ENCODE results near the gene MFN2. TPM values are rescaled to one million over a fixed set of nuclear protein-coding genes. Genes with fewer than 3 reads are reported as not detected.

The MFN2 gene
- total RNA-seq, 1 donor = 59.7 TPM

DNA sequence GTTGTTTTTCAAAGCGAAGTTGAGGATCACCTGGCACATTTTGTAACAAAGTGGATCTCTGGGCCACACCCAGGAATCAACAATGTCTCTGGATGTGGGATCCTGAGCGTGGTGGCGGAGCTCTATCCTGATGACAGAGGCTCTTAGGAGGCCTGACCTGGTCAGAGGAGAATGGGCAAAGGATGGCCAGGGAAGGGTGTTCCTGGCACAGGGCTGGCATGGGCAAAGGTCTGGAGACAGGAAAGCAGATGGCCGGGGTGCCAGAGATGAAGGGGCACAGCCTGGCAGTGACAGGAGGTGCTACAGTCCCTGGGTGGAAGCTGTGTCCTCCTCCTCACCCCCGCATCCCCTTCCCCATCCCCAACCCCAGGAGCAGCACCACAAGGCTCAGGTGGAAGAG lies 20.0 kb upstream of the MFN2 start:
- H3K4me3 ChIP-seq (ENCODE audit: low read depth, low read length) = no peak overlapping the region
- TF ChIP-seq, protein P1, sequence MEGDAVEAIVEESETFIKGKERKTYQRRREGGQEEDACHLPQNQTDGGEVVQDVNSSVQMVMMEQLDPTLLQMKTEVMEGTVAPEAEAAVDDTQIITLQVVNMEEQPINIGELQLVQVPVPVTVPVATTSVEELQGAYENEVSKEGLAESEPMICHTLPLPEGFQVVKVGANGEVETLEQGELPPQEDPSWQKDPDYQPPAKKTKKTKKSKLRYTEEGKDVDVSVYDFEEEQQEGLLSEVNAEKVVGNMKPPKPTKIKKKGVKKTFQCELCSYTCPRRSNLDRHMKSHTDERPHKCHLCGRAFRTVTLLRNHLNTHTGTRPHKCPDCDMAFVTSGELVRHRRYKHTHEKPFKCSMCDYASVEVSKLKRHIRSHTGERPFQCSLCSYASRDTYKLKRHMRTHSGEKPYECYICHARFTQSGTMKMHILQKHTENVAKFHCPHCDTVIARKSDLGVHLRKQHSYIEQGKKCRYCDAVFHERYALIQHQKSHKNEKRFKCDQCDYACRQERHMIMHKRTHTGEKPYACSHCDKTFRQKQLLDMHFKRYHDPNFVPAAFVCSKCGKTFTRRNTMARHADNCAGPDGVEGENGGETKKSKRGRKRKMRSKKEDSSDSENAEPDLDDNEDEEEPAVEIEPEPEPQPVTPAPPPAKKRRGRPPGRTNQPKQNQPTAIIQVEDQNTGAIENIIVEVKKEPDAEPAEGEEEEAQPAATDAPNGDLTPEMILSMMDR (IDR thresholded peaks at IDR 0.05; ENCODE audit: insufficient read depth, low read length) = no peak
- no peak for DNase-seq (ENCODE audit: low read depth)

DNA sequence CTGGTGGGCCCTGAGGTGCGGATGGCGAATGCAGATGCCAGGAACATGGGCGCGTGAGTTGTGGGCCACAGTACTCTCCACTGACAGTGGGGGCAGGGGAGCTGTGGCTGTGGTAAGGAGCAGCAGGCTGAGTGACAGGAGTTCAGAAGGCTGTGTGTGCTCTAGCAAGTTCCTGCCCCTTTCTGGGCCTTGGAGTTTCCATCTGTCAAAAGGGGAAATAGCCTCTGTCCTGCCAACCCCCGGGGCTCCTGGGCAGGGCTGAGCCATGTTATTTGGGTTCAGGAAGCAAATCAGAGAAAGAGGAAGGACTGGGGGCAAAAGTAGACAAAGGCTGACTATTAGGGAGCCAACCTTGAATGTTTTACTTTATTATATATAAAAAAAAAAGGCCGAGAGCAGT lies 19.5 kb upstream of the MFN2 start:
- no peak for DNase-seq (ENCODE audit: low read depth)
- H3K4me3 ChIP-seq (ENCODE audit: low read depth, low read length) = no peak overlapping the region
- TF ChIP-seq, protein P1 (IDR thresholded peaks at IDR 0.05; ENCODE audit: insufficient read depth, low read length) = no peak

DNA sequence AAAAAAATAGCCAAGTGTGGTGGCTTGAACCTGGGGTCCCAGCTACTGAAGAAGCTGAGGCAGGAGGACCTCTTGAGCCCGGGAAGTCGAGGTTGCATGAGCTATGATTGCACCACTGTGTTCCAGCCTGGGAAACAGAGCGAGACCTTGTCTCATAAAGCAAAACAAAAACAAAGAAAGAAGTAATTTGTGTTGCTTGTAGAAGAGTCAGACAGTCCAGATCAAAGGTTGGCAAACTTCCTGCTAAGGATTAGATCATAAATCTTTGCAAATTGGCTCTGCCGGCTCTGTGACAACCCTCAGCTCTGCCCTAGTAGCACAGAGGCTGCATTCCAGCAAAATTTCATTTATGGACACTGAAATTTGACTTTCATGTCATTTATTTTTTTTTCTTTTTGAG lies 19.0 kb upstream of the MFN2 start:
- DNase-seq (ENCODE audit: low read depth) = no peak
- TF ChIP-seq, protein P1 (IDR thresholded peaks at IDR 0.05; ENCODE audit: insufficient read depth, low read length) = no peak

DNA sequence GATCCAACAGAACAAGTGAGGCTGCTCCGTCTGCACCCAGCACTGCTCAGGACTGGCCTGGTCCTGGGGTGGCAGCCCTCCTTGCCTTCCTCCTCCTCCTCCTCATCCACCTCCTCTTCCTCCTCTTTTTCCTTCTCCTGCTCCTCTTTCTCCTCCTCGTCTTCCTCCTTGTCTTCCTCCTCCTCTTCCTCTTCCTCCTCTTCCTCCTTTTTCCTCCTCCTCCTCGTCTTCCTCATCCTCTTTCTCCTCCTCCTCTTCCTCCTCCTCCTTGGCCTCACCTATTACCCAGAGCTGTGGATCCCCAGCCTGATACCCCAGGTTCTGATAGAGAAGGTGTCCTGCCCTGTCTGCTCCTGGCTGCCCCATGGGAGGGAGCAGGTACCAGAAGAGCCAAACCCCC lies 16.6 kb upstream of the MFN2 start:
- H3K4me3 ChIP-seq (ENCODE audit: low read depth, low read length) = no peak overlapping the region
- TF ChIP-seq, protein P1 (IDR thresholded peaks at IDR 0.05; ENCODE audit: insufficient read depth, low read length) = no peak
- DNase-seq (ENCODE audit: low read depth) = no peak

More for the DNA sequence above, 19.0 kb upstream of the MFN2 start:
- H3K4me3 ChIP-seq (ENCODE audit: low read depth, low read length) = no peak overlapping the region

DNA sequence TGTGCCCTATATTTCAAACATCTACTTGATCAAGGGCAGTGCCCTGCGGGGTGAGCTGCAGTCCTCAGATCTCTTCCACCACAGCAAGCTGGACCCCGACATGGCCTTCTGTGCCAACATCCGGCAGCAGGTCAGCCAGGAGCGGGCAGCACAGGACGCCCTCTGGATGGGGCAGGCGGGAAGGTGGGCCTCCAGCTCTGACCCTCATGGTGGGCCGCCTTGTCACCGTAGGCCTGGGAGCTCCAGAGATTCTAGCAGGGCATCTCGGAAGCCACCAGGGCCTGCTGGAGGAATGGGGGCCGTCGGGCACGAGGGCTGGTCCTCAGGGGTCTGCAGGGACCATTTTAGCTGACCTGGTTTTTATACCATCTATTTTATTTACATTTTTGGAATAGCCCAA lies 15.6 kb upstream of the MFN2 start:
- TF ChIP-seq, protein P1 (IDR thresholded peaks at IDR 0.05; ENCODE audit: insufficient read depth, low read length) = no peak
- no peak overlapping the region for H3K4me3 ChIP-seq (ENCODE audit: low read depth, low read length)
- no peak for DNase-seq (ENCODE audit: low read depth)

DNA sequence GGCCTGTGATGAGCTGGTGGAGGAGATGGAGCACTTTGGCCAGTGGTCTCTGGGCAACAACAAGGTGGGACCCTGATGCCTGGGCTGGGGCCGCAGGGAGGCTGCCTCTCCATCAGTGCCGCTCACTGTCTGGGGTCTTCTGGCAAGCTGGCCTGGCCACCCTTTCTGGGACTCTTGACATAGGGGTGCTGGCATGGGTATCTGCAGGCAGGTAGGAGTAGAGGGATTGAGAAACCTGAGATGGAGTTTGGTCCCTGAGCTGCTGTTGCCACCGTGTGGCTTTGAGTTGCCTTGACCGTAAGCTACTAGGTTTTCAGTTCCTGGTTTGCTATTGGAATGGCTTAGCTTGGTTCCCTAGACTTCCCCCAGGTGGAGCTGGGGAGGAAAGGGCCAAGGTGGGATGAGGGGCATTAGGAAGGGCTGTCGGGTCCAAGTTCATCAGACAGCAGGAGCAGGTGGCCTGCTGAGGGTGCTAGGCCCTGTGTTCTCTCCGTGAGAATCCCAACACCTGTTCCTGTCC lies 13.2 kb upstream of the MFN2 start:
- no peak overlapping the region for H3K4me3 ChIP-seq (ENCODE audit: low read depth, low read length)
- TF ChIP-seq, protein P1 (IDR thresholded peaks at IDR 0.05; ENCODE audit: insufficient read depth, low read length) = peak; percentile 40
- DNase-seq (ENCODE audit: low read depth) = peak; percentile 31
